Kidney (tissue), 14 donors: ENCODE measurements around the gene MTA3. TPM values are rescaled to one million over a fixed set of nuclear protein-coding genes. Genes with fewer than 3 reads are reported as not detected.

ENCODE experiments used
- DNase-seq, 5 donors: peaks; one replicate each; pipeline ENCODE4 v3.0.0-alpha.2; 2013 to 2020
- FAIRE-seq: peaks from 2 replicates; lab custom pipeline; 2012; peaks lifted over from hg19 to GRCh38; lab: Jason Lieb, UNC
- H3K27ac ChIP-seq, 2 donors: one replicate each; pipeline ENCODE4 v1.7.0; 2013; ENCODE audit warnings: low read depth in 2 of 2, low read length in 2 of 2, inconsistent platforms in 1 of 2
- H3K27me3 ChIP-seq: one replicate; pipeline ENCODE4 v1.7.1; 2013; ENCODE audit warnings: low read length, inconsistent platforms; ENCODE audit not compliant: control insufficient read depth, insufficient read depth
- H3K36me3 ChIP-seq, 3 donors: one replicate each; pipeline versions ENCODE4 v1.7.0 to v1.7.1; 2013; ENCODE audit warnings: low read length in 3 of 3, control low read depth in 1 of 3, inconsistent platforms in 1 of 3; ENCODE audit not compliant: insufficient read depth in 3 of 3, control insufficient read depth in 2 of 3
- H3K4me1 ChIP-seq, 3 donors: one replicate each; pipeline versions ENCODE4 v1.7.0 to v1.7.1; 2013; ENCODE audit warnings: low read length in 3 of 3, inconsistent platforms in 1 of 3, low read depth in 1 of 3; ENCODE audit not compliant: control insufficient read depth in 2 of 3, insufficient read depth in 2 of 3
- H3K4me3 ChIP-seq, 3 donors: one replicate each; pipeline versions ENCODE4 v1.7.0 to v1.8.1; 2013; ENCODE audit warnings: low read length in 3 of 3, control low read depth in 1 of 3, inconsistent platforms in 1 of 3
- H3K9ac ChIP-seq, 3 donors: one replicate each; pipeline versions ENCODE4 v1.7.0 to v1.7.1; 2013; ENCODE audit warnings: low read length in 3 of 3, control low read depth in 1 of 3, inconsistent platforms in 1 of 3
- H3K9me3 ChIP-seq, 3 donors: one replicate each; pipeline versions ENCODE4 v1.7.0 to v1.7.1; 2013; ENCODE audit warnings: low read length in 3 of 3, control low read depth in 1 of 3, inconsistent platforms in 1 of 3; ENCODE audit not compliant: control insufficient read depth in 2 of 3, insufficient read depth in 1 of 3
- CTCF ChIP-seq: IDR thresholded peaks from 3 replicates; pipeline ENCODE4 v1.5.1; 2012; ENCODE audit warnings: mild to moderate bottlenecking, moderate library complexity, borderline replicate concordance; ENCODE audit not compliant: insufficient read depth; ENCODE audit errors: extremely low read depth
- intact Hi-C: fragments of 100-400 bp; cut with DNase I; formaldehyde crosslinking; loops from one replicate; pipeline ENCODE4 v1.11.1; 2022
- polyA plus RNA-seq: library from polyadenylated mRNA; stranded (reverse); fragments of 350-450 nt; fragmentation: Illumina TruSeq; extraction: RNeasy Lipid Tissue Mini Kit (QIAGEN cat#74804); gene quantifications from one replicate; pipeline ENCODE4 v1.2.3, GENCODE V29; 2014; ENCODE audit warnings: low read depth, low replicate concordance; ENCODE audit not compliant: insufficient read depth
- total RNA-seq: library from RNA; stranded (reverse); fragmentation: NEBNext Ultra II Directional; extraction: Animal tissue kit (Norgen Biotek cat#: 25700); gene quantifications from one replicate; pipeline ENCODE4 v1.2.1, GENCODE V29; 2021
- donor health status: control.
- donor health status: control.
- donor health status: control.
- donor health status: control.
- donor health status: control.
- donor health status: DM: yes; HTN: yes; CAD: no.
- donor health status: Normal renal cell carcinoma (clear cell type).

MTA3 gene
- total and polyA plus RNA-seq, 2 donors from 2014 or later: 27.7 to 35.2 TPM

GRCh38 chr2:42754776-42755140 lies 186.3 kb downstream of the MTA3 start:
- H3K27ac ChIP-seq: no peak overlapping the region
- intact Hi-C loops: no loop called here

DNA sequence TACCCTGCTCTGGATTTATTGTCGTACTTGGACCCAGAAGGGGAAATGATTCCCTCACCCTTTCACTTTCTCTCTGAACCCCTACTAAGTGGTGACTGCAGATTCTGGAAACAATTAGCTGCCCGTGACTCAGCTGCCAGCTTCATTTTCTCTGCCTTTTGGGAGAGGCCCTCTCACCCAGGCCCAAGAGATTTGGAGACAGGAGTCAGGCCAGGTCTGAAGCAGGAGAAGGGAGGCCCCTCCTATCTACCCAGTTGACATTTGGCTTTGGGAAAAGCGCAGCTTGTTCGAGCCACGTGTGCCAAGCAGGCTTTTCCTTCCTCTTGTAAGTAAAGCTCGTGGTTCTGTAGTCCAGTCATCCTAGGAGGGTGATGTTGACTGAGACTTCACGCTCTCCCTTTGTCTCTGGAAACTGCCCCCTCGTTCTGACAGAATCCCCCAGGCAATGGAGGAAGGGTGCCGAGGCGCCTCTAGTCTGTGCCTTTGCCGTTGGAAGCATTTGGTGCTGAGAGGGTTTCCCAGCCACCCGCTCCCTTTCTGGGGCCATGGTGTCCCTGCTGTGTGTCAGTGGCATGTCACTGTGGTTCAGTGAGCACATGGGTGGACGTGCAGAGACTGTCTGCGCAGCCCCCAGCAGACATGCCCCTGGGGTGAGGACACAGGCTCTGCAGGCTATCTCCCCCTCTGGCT lies 186.9 kb downstream of the MTA3 start:
- intact Hi-C loops: no loop called here
- Histone ChIP-seq H3K9me3 (no peaks in the 10 kb centered on the region), H3K4me1 (peaks cover 0 to 5% (median 0%) of the 10 kb centered on the region in 3 donors), H3K4me3 (no peak overlapping the region), H3K9ac (no peak overlapping the region), H3K27me3 (no peaks in the 10 kb centered on the region), H3K36me3 (no peaks in the 10 kb centered on the region), H3K27ac (no peak overlapping the region)
- TF ChIP-seq CTCF: no peak
- FAIRE-seq (no peak), DNase-seq (no peak)

More at GRCh38 chr2:42754776-42755140, 186.3 kb downstream of the MTA3 start:
- DNase-seq: no peak
- H3K4me1 ChIP-seq: peaks cover 0 to 5% (median 0%) of the 10 kb centered on the region in 3 donors
- H3K36me3 ChIP-seq: no peaks in the 10 kb centered on the region
- no peak for TF ChIP-seq CTCF
- H3K9ac ChIP-seq: no peak overlapping the region
- no peak for FAIRE-seq
- no peaks in the 10 kb centered on the region for H3K27me3 ChIP-seq
- no peaks in the 10 kb centered on the region for H3K9me3 ChIP-seq
- H3K4me3 ChIP-seq: no peak overlapping the region

- H3K27ac ChIP-seq: no peak overlapping the region
- no peak for TF ChIP-seq CTCF
- H3K27me3 ChIP-seq: no peaks in the 10 kb centered on the region
- DNase-seq (no peak), FAIRE-seq (no peak)
- peaks cover 0 to 5% (median 0%) of the 10 kb centered on the region in 3 donors for H3K4me1 ChIP-seq
- H3K4me3 ChIP-seq: no peak overlapping the region
- no peaks in the 10 kb centered on the region for H3K9me3 ChIP-seq
- intact Hi-C loops: no loop called here
- H3K36me3 ChIP-seq: no peaks in the 10 kb centered on the region
- H3K9ac ChIP-seq: no peak overlapping the region
These were observed 187.8 kb downstream of the MTA3 start for GRCh38 chr2:42756150-42756775.
